Activated naive CD4-positive, alpha-beta T cell treated with anti-CD3 and anti-CD28 coated beads, Interleukin-2, amount 50 U/mL, for 24 hours (primary cell): ENCODE measurements around the gene SETMAR.
"Not testable (repeated sequence)": the region's sequence is repeated elsewhere in the genome, so short reads cannot be mapped to it uniquely, and the experiment has no call there.

Source experiments
- H3K27ac Mint-ChIP-seq: one replicate; pipeline ENCODE4 v1.8.0; 2021; ENCODE audit warnings: mild to moderate bottlenecking, mixed read lengths
- H3K27me3 Mint-ChIP-seq: one replicate; pipeline ENCODE4 v1.8.0; 2021; ENCODE audit warnings: mixed read lengths
- H3K36me3 Mint-ChIP-seq: one replicate; pipeline ENCODE4 v1.8.0; 2021; ENCODE audit warnings: mixed read lengths
- H3K4me1 Mint-ChIP-seq: one replicate; pipeline ENCODE4 v1.8.0; 2021; ENCODE audit warnings: mixed read lengths
- H3K4me3 Mint-ChIP-seq: one replicate; pipeline ENCODE4 v1.8.0; 2021; ENCODE audit warnings: mild to moderate bottlenecking, mixed read lengths
- H3K9me3 Mint-ChIP-seq: one replicate; pipeline ENCODE4 v1.8.0; 2021; ENCODE audit warnings: mixed read lengths

SETMAR gene

GRCh38 chr3:4303187-4304123, at the start of gene SETMAR:
SETMAR (plus strand) TSS chr3:4303369; CDS start chr3:4303371, 2 bp downstream.
- H3K4me1 Mint-ChIP-seq: peaks cover 39% of the 10 kb centered on the region
- no peaks in the 10 kb centered on the region for H3K9me3 Mint-ChIP-seq
- no peaks in the 10 kb centered on the region for H3K27me3 Mint-ChIP-seq
- peak within 1 kb of the TSS; percentile 98 for H3K4me3 Mint-ChIP-seq
- H3K36me3 Mint-ChIP-seq: peaks cover 4% of the 10 kb centered on the region
- H3K27ac Mint-ChIP-seq: peak within 1 kb of the TSS; percentile 100

DNA sequence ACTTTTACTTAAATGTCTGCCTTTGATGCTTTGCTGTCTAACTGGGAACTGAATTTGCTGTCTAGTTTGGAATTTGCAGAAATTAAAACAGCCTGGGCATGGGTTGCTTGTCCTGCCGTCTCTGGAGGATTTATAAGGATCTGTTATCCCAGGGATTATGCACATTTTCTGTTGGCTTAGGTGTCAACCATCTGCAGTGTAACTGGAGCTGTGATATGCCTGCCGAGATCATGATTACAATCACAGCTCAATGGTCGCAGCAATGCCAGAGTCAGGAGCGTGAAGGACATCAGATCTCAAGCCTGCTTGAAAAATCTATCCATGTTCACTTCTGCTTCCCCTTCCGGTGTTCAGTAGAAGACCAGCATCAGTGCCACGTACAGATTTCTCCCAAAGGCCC, 41.8 kb upstream of the SETMAR start:
- Mint-ChIP-seq H3K4me1 (no peaks in the 10 kb centered on the region), H3K9me3 (no peaks in the 10 kb centered on the region), H3K4me3 (no peak overlapping the region), H3K27ac (no peak overlapping the region), H3K36me3 (no peaks in the 10 kb centered on the region), H3K27me3 (no peaks in the 10 kb centered on the region)

GRCh38 chr3:4264040-4264439, 39.1 kb upstream of the SETMAR start:
- Mint-ChIP-seq H3K36me3 (peaks cover 3% of the 10 kb centered on the region), H3K27ac (no peak overlapping the region), H3K27me3 (no peaks in the 10 kb centered on the region), H3K9me3 (no peaks in the 10 kb centered on the region), H3K4me1 (no peaks in the 10 kb centered on the region), H3K4me3 (no peak overlapping the region)

- no peaks in the 10 kb centered on the region for H3K27me3 Mint-ChIP-seq
- no peak overlapping the region for H3K27ac Mint-ChIP-seq
- no peaks in the 10 kb centered on the region for H3K9me3 Mint-ChIP-seq
- peaks cover 3% of the 10 kb centered on the region for H3K36me3 Mint-ChIP-seq
- peaks cover 11% of the 10 kb centered on the region for H3K4me1 Mint-ChIP-seq
- H3K4me3 Mint-ChIP-seq: no peak overlapping the region
These were observed 32.4 kb upstream of the SETMAR start for GRCh38 chr3:4270720-4271119.

GRCh38 chr3:4271834-4272233, 31.3 kb upstream of the SETMAR start:
- peaks cover 11% of the 10 kb centered on the region for H3K4me1 Mint-ChIP-seq

GRCh38 chr3:4279516-4280105, 23.6 kb upstream of the SETMAR start:
- H3K27me3 Mint-ChIP-seq: no peaks in the 10 kb centered on the region
- no peak overlapping the region for H3K27ac Mint-ChIP-seq
- H3K36me3 Mint-ChIP-seq: no peaks in the 10 kb centered on the region
- no peak overlapping the region for H3K4me3 Mint-ChIP-seq
- H3K9me3 Mint-ChIP-seq: no peaks in the 10 kb centered on the region
- no peaks in the 10 kb centered on the region for H3K4me1 Mint-ChIP-seq

More at GRCh38 chr3:4271834-4272233, 31.3 kb upstream of the SETMAR start:
- no peak overlapping the region for H3K27ac Mint-ChIP-seq
- H3K4me3 Mint-ChIP-seq: no peak overlapping the region
- H3K27me3 Mint-ChIP-seq: no peaks in the 10 kb centered on the region
- H3K36me3 Mint-ChIP-seq: peaks cover 3% of the 10 kb centered on the region
- no peaks in the 10 kb centered on the region for H3K9me3 Mint-ChIP-seq

DNA sequence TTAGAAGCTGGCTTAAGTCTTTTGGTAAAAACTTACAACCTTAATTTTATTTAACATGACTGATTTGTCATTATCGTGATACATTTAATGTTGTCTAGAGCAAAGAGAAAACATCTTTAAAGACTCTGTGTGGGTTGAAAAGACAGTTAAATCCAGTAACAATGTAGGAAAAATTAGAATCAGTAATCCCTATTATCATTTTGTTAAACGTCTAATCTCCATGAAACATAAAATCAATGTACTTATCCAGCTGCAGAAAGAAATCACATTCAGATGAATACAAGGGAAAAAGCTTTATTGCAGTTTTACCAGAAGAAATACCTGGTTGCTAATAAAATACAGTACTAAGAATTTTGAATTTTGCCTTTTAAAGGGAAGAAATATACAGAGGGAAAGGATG, 21.2 kb upstream of the SETMAR start:
- Mint-ChIP-seq H3K9me3 (no peaks in the 10 kb centered on the region), H3K27ac (no peak overlapping the region), H3K36me3 (no peaks in the 10 kb centered on the region), H3K4me3 (no peak overlapping the region), H3K27me3 (no peaks in the 10 kb centered on the region), H3K4me1 (no peaks in the 10 kb centered on the region)

- no peaks in the 10 kb centered on the region for H3K36me3 Mint-ChIP-seq
- H3K4me1 Mint-ChIP-seq: no peaks in the 10 kb centered on the region
- H3K4me3 Mint-ChIP-seq: no peak overlapping the region
- peaks cover 2% of the 10 kb centered on the region for H3K27me3 Mint-ChIP-seq
- H3K9me3 Mint-ChIP-seq: no peaks in the 10 kb centered on the region
- no peak overlapping the region for H3K27ac Mint-ChIP-seq
These were observed 18.3 kb upstream of the SETMAR start for GRCh38 chr3:4284865-4285264.

GRCh38 chr3:4289044-4289443, 14.1 kb upstream of the SETMAR start:
- Mint-ChIP-seq H3K27ac (no peak overlapping the region), H3K4me1 (peaks cover 26% of the 10 kb centered on the region), H3K36me3 (no peaks in the 10 kb centered on the region), H3K9me3 (no peaks in the 10 kb centered on the region), H3K4me3 (no peak overlapping the region), H3K27me3 (peaks cover 2% of the 10 kb centered on the region)

- Mint-ChIP-seq H3K4me1 (peaks cover 26% of the 10 kb centered on the region), H3K9me3 (no peaks in the 10 kb centered on the region), H3K4me3 (no peak overlapping the region), H3K36me3 (no peaks in the 10 kb centered on the region), H3K27ac (no peak overlapping the region), H3K27me3 (peaks cover 2% of the 10 kb centered on the region)
These were observed 12.8 kb upstream of the SETMAR start for GRCh38 chr3:4290272-4290893.

DNA sequence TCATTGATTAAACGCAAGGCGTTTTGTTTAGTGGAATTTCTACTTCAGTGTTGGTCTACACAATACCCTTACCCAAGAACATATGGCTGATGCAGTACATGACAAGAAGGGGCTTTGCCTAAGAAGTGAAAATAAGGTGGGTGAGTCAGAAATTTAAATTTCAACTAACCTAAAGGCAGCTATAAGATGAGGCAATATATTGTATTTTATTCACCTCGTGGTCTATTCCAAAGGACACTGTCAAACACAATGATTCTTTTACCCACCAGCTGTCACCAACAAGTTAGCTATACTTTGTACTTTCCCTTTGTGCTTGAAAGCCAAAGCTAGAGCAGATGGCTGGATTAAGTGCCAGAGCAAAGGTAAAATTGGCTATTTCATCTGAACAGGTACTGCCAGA, 10.9 kb upstream of the SETMAR start:
- Mint-ChIP-seq H3K4me1 (peaks cover 26% of the 10 kb centered on the region), H3K27ac (no peak overlapping the region), H3K4me3 (no peak overlapping the region), H3K9me3 (no peaks in the 10 kb centered on the region), H3K27me3 (peaks cover 2% of the 10 kb centered on the region), H3K36me3 (no peaks in the 10 kb centered on the region)

DNA sequence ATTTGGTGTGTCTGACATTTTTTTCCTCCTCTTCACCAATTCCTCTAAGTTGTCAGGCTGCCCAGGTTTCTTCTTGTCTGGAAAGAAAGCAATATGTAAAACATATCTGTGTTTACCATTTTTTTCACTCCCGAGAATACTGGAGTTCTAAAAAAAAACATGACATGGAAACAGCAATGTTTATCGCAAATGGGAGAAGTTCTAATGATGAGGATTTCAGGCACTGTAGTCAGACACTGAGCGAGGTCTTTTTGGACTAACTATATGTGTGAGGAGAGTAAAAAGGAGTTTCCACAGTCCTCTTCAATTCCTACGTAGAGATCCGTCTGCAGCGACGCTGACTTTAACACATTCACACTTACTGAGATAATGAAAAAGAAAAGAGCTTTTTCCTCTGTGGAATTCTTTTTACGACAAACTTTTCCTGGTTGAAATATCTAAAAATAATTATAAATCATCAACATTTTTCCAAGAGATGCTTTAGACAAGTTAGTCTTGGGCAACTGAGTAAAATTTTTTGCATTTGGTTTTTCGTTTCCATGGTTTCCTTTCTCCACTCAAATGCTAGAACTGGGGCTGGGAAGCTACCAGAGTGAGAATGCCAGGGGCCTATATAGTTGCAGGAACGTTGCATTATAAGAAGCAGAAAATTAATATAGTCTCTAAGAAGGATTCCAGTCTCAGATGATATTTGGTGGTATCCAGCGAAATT, 8.4 kb upstream of the SETMAR start:
- H3K4me3 Mint-ChIP-seq: no peak overlapping the region
- H3K36me3 Mint-ChIP-seq: no peaks in the 10 kb centered on the region
- no peaks in the 10 kb centered on the region for H3K9me3 Mint-ChIP-seq
- H3K27me3 Mint-ChIP-seq: no peaks in the 10 kb centered on the region
- peaks cover 26% of the 10 kb centered on the region for H3K4me1 Mint-ChIP-seq
- no peak overlapping the region for H3K27ac Mint-ChIP-seq

GRCh38 chr3:4296454-4296853, 6.7 kb upstream of the SETMAR start:
- not testable (repeated sequence) for H3K9me3 Mint-ChIP-seq, H3K36me3 Mint-ChIP-seq, H3K27ac Mint-ChIP-seq, H3K4me3 Mint-ChIP-seq, H3K27me3 Mint-ChIP-seq
- peaks cover 16% of the 10 kb centered on the region for H3K4me1 Mint-ChIP-seq

DNA sequence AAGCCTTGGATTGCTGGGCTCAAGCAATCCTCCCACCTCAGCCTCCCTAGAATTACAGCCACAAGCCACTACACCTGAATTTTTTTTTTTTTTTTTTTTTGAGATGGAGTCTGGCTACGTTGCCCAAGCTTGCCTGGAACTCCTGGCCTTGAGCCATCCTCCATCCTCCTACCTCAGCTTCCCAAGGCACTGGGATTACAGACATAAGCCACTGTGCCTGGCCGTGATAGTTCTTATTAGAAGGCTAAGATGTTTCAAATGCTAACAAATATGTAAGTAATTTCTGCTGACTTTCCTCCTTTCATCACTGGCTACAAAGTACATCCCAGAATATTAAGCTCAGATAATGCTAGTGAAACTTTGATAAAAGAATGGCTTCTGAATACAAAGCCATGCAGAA, 5.7 kb upstream of the SETMAR start:
- no peaks in the 10 kb centered on the region for H3K9me3 Mint-ChIP-seq
- H3K4me3 Mint-ChIP-seq: no peak overlapping the region
- no peak overlapping the region for H3K27ac Mint-ChIP-seq
- H3K36me3 Mint-ChIP-seq: no peaks in the 10 kb centered on the region
- no peaks in the 10 kb centered on the region for H3K27me3 Mint-ChIP-seq
- H3K4me1 Mint-ChIP-seq: peaks cover 11% of the 10 kb centered on the region

GRCh38 chr3:4302747-4303146, 422 bp upstream of the SETMAR start:
- peak overlapping the region; percentile 98 for H3K4me3 Mint-ChIP-seq
- peaks cover 36% of the 10 kb centered on the region for H3K4me1 Mint-ChIP-seq
- peaks cover 4% of the 10 kb centered on the region for H3K36me3 Mint-ChIP-seq
- peak overlapping the region; percentile 100 for H3K27ac Mint-ChIP-seq
- H3K9me3 Mint-ChIP-seq: no peaks in the 10 kb centered on the region
- H3K27me3 Mint-ChIP-seq: no peaks in the 10 kb centered on the region
